K562 (cell line): ENCODE measurements around the gene TMEM154. TPM values are rescaled to one million over a fixed set of nuclear protein-coding genes. Genes with fewer than 3 reads are reported as not detected.

Experiments
- CREBBP ChIP-seq: IDR thresholded peaks from one replicate; pipeline ENCODE4 v1.6.1; 2012; ENCODE audit warnings: low read depth, mild to moderate bottlenecking, control low read depth, inconsistent platforms, low read length
- DDX20 ChIP-seq: fragments of 450-650 bp; IDR thresholded peaks from 2 replicates; pipeline ENCODE4 v1.6.1; 2016; ENCODE audit warnings: missing genetic modification characterization, low read depth, mild to moderate bottlenecking, missing compliant biosample characterization, moderate library complexity
- DMBX1 ChIP-seq: fragments of 250-450 bp; sonication (Bioruptor Pico); IDR thresholded peaks from 2 replicates; pipeline ENCODE4 v1.8.0; 2022; ENCODE audit warnings: inconsistent platforms, mild to moderate bottlenecking, moderate library complexity, borderline replicate concordance
- FOSL1 ChIP-seq: fragments of 200-800 bp; sonication (Bioruptor generic); conservative IDR thresholded peaks from 2 replicates; pipeline ENCODE4 v1.6.1; 2016; ENCODE audit warnings: missing genetic modification characterization, missing compliant biosample characterization
- GABPB1 ChIP-seq: sonication (generic); formaldehyde crosslinking; IDR thresholded peaks from 2 replicates; pipeline ENCODE4 v1.8.0; 2022; ENCODE audit warnings: mild to moderate bottlenecking, missing genetic modification reagents
- HCFC1 ChIP-seq: IDR thresholded peaks from 2 replicates; pipeline ENCODE4 v1.6.1; 2012; ENCODE audit warnings: low read depth, low read length, improper control_type of control experiment
- SPI1 ChIP-seq: IDR thresholded peaks from 2 replicates; pipeline ENCODE4 v1.6.1; 2011; ENCODE audit warnings: low read depth, low read length, control low read depth, borderline replicate concordance
- U2AF2 ChIP-seq: fragments of 200-400 bp; formaldehyde crosslinking; optimal IDR thresholded peaks from 2 replicates; pipeline ENCODE3; 2017; ENCODE audit warnings: low read depth, mild to moderate bottlenecking, low read length
- ZNF217 ChIP-seq: sonication (generic); formaldehyde crosslinking; IDR thresholded peaks from 2 replicates; pipeline ENCODE4 v1.8.0; 2022; ENCODE audit warnings: mild to moderate bottlenecking, missing genetic modification reagents
- ZNF436 ChIP-seq: fragments of 250-450, 450-650 bp; sonication (Bioruptor Pico); formaldehyde crosslinking; IDR thresholded peaks from 2 replicates; pipeline ENCODE4 v1.7.0; 2020; ENCODE audit warnings: mild to moderate bottlenecking
- ZNF695 ChIP-seq: fragments of 450-650 bp; formaldehyde crosslinking; IDR thresholded peaks from 2 replicates; pipeline ENCODE4 v1.4.0; 2020; ENCODE audit warnings: mild to moderate bottlenecking, moderate library complexity
- polyA plus RNA-seq, 8 experiments: library from polyadenylated mRNA; depleted of rRNA in 4 of 8; stranded (reverse) in 5 of 8; unstranded in 3 of 8; fragments of >200 nt; fragmentation: Nextera tagmentation in 2 of 8; fragmentation: Illumina TruSeq in 1 of 8; extraction: Ambion mirVana in 2 of 8; extraction: Trizol in 1 of 8; gene quantifications; 2 replicates each; pipeline versions ENCODE4 v1.2.1 to v1.2.3, GENCODE V29; 2011 to 2014; ENCODE audit warnings: inconsistent platforms in 1 of 8, missing spikeins in 1 of 8
- total RNA-seq, 7 experiments: library from RNA; depleted of rRNA in 6 of 7; stranded (reverse); fragments of >200 nt in 6 of 7; fragmentation: Illumina TruSeq in 2 of 7; extraction: Trizol in 2 of 7; gene quantifications; 2 replicates each; pipeline versions ENCODE4 v1.2.1 to v1.2.3, GENCODE V29; 2011 to 2021; ENCODE audit warnings: low replicate concordance in 1 of 7
- TF ChIP-seq, protein P1 (sequence below): fragments of 150-350 bp; IDR thresholded peaks from 2 replicates; pipeline ENCODE4 v1.6.1; 2014; ENCODE audit warnings: low read depth, mild to moderate bottlenecking, low read length, borderline replicate concordance
- TF ChIP-seq, protein P2 (sequence below): sonication (generic); formaldehyde crosslinking; IDR thresholded peaks from 2 replicates; pipeline ENCODE4 v1.8.1; 2023; ENCODE audit warnings: mild to moderate bottlenecking, missing genetic modification reagents
- TF ChIP-seq, protein P3 (sequence below), 3 experiments: IDR thresholded peaks in 2 of 3; conservative IDR thresholded peaks in 1 of 3; 2 replicates each; pipeline ENCODE4 v1.5.1; 2011 to 2012; ENCODE audit warnings: low read length in 3 of 3, mild to moderate bottlenecking in 3 of 3, control low read depth in 2 of 3, improper control_type of control experiment in 1 of 3, inconsistent platforms in 1 of 3, low read depth in 1 of 3, mixed read lengths in 1 of 3, moderate library complexity in 1 of 3; ENCODE audit not compliant: insufficient read depth in 2 of 3
- TF ChIP-seq, protein P4 (sequence below), 3 experiments: fragments of 200-800 bp in 1 of 3; fragments of 250-450 bp in 1 of 3; fragments of 450-650 bp in 1 of 3; sonication (Bioruptor Pico) in 1 of 3; sonication (Bioruptor generic) in 1 of 3; formaldehyde crosslinking in 1 of 3; IDR thresholded peaks; 2 replicates each; pipeline versions ENCODE4 v1.6.1 to v1.8.0; 2016 to 2022; ENCODE audit warnings: mild to moderate bottlenecking in 2 of 3, missing genetic modification characterization in 2 of 3, missing compliant biosample characterization in 1 of 3, moderate library complexity in 1 of 3

Gene TMEM154
- total and polyA plus RNA-seq, 9 of the 15 experiments (the other 6 are each of a cell fraction or from before 2014, with no cell fraction given): 0.13 to 1.8 (median 0.58) TPM

DNA sequence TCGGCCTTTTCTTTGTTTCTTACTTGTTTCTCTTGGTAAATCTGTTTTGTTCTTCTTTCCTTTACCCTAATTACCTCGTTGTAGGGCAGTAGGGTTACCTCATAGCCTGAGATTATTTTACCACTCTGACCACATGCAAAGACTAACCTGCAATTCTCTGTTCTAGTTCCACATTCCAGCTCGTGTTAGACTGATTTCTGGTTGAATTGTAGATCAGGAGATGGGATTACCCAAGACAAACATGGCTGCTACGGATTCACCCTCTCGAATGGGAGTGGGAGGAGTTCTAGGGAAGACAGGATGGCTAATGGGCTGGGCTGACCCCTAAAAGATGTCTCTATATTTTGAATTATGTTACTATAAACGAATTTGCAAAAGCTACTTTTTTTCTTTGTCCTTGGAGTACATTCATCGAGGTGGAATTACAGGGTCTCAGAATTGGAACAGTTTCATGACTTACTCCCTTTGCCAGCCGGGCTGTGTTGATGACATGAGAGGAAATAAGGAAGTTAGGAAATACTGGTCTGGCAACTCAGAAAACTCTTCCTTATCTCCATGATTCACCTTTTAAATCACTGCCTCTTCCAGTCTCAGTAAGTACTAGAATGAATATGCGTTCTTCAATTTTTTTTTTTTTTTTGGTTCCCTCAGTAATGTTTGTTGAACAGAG, 107.2 kb downstream of the TMEM154 start (continued):
- TF ChIP-seq, protein P1, sequence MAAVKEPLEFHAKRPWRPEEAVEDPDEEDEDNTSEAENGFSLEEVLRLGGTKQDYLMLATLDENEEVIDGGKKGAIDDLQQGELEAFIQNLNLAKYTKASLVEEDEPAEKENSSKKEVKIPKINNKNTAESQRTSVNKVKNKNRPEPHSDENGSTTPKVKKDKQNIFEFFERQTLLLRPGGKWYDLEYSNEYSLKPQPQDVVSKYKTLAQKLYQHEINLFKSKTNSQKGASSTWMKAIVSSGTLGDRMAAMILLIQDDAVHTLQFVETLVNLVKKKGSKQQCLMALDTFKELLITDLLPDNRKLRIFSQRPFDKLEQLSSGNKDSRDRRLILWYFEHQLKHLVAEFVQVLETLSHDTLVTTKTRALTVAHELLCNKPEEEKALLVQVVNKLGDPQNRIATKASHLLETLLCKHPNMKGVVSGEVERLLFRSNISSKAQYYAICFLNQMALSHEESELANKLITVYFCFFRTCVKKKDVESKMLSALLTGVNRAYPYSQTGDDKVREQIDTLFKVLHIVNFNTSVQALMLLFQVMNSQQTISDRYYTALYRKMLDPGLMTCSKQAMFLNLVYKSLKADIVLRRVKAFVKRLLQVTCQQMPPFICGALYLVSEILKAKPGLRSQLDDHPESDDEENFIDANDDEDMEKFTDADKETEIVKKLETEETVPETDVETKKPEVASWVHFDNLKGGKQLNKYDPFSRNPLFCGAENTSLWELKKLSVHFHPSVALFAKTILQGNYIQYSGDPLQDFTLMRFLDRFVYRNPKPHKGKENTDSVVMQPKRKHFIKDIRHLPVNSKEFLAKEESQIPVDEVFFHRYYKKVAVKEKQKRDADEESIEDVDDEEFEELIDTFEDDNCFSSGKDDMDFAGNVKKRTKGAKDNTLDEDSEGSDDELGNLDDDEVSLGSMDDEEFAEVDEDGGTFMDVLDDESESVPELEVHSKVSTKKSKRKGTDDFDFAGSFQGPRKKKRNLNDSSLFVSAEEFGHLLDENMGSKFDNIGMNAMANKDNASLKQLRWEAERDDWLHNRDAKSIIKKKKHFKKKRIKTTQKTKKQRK: no peak
- TF ChIP-seq GABPB1 (no peak), DDX20 (no peak), U2AF2 (no peak), ZNF436 (CRISPR knock-in tag) (no peak), SPI1 (peak; percentile 36; the same call in 1 of the 2 replicates), HCFC1 (0 out of 2 replicates have a peak, but pooled peaks have one; percentile 20), CREBBP (no peak), FOSL1 (tag) (peak; percentile 95), ZNF695 (CRISPR knock-in tag) (no peak), ZNF217 (CRISPR knock-in tag) (no peak), DMBX1 (CRISPR knock-in tag) (no peak)
- TF ChIP-seq, protein P2, sequence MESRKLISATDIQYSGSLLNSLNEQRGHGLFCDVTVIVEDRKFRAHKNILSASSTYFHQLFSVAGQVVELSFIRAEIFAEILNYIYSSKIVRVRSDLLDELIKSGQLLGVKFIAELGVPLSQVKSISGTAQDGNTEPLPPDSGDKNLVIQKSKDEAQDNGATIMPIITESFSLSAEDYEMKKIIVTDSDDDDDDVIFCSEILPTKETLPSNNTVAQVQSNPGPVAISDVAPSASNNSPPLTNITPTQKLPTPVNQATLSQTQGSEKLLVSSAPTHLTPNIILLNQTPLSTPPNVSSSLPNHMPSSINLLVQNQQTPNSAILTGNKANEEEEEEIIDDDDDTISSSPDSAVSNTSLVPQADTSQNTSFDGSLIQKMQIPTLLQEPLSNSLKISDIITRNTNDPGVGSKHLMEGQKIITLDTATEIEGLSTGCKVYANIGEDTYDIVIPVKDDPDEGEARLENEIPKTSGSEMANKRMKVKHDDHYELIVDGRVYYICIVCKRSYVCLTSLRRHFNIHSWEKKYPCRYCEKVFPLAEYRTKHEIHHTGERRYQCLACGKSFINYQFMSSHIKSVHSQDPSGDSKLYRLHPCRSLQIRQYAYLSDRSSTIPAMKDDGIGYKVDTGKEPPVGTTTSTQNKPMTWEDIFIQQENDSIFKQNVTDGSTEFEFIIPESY: no peak
- TF ChIP-seq, protein P3, sequence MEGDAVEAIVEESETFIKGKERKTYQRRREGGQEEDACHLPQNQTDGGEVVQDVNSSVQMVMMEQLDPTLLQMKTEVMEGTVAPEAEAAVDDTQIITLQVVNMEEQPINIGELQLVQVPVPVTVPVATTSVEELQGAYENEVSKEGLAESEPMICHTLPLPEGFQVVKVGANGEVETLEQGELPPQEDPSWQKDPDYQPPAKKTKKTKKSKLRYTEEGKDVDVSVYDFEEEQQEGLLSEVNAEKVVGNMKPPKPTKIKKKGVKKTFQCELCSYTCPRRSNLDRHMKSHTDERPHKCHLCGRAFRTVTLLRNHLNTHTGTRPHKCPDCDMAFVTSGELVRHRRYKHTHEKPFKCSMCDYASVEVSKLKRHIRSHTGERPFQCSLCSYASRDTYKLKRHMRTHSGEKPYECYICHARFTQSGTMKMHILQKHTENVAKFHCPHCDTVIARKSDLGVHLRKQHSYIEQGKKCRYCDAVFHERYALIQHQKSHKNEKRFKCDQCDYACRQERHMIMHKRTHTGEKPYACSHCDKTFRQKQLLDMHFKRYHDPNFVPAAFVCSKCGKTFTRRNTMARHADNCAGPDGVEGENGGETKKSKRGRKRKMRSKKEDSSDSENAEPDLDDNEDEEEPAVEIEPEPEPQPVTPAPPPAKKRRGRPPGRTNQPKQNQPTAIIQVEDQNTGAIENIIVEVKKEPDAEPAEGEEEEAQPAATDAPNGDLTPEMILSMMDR (IDR thresholded peaks at IDR 0.05 in 2 of 3, conservative IDR thresholded peaks at IDR 0.05 in 1 of 3; ENCODE audit: insufficient read depth in 2 of 3, low read depth in 1 of 3, low read length in 3 of 3): no peak
- TF ChIP-seq, protein P4, sequence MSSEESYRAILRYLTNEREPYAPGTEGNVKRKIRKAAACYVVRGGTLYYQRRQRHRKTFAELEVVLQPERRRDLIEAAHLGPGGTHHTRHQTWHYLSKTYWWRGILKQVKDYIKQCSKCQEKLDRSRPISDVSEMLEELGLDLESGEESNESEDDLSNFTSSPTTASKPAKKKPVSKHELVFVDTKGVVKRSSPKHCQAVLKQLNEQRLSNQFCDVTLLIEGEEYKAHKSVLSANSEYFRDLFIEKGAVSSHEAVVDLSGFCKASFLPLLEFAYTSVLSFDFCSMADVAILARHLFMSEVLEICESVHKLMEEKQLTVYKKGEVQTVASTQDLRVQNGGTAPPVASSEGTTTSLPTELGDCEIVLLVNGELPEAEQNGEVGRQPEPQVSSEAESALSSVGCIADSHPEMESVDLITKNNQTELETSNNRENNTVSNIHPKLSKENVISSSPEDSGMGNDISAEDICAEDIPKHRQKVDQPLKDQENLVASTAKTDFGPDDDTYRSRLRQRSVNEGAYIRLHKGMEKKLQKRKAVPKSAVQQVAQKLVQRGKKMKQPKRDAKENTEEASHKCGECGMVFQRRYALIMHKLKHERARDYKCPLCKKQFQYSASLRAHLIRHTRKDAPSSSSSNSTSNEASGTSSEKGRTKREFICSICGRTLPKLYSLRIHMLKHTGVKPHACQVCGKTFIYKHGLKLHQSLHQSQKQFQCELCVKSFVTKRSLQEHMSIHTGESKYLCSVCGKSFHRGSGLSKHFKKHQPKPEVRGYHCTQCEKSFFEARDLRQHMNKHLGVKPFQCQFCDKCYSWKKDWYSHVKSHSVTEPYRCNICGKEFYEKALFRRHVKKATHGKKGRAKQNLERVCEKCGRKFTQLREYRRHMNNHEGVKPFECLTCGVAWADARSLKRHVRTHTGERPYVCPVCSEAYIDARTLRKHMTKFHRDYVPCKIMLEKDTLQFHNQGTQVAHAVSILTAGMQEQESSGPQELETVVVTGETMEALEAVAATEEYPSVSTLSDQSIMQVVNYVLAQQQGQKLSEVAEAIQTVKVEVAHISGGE (CRISPR knock-in tag; IDR thresholded peaks at IDR 0.05): 0 out of 6 replicates have a peak, but pooled peaks of 1 of the 3 experiments have one; percentile 21
